Astrocyte (in vitro differentiated cells and primary cell): Measurements from ENCODE around the gene ARHGAP32. TPM values are rescaled to one million over a fixed set of nuclear protein-coding genes. Genes with fewer than 3 reads are reported as not detected.
"Not testable (repeated sequence)": the region's sequence is repeated elsewhere in the genome, so short reads cannot be mapped to it uniquely, and the experiment has no call there.

Experiments used
- DNase-seq: peaks from one replicate; pipeline ENCODE4 v3.0.0-alpha.2; 2010; ENCODE audit warnings: low read depth
- FAIRE-seq: peaks from 2 replicates; lab custom pipeline; 2011; peaks lifted over from hg19 to GRCh38; lab: Jason Lieb, UNC
- H2AFZ ChIP-seq: 2 replicates; pipeline ENCODE4 v1.6.0; 2012; ENCODE audit warnings: low read depth, low read length, inconsistent platforms
- H3K27ac ChIP-seq: 2 replicates; pipeline ENCODE4 v1.5.1; 2011; ENCODE audit warnings: low read depth, low read length, inconsistent platforms
- H3K27me3 ChIP-seq: 2 replicates; pipeline ENCODE4 v1.6.0; 2011; ENCODE audit warnings: low read length, inconsistent platforms; ENCODE audit not compliant: insufficient read depth
- H3K36me3 ChIP-seq: 2 replicates; pipeline ENCODE4 v1.5.1; 2011; ENCODE audit warnings: low read length, inconsistent platforms; ENCODE audit not compliant: insufficient read depth
- H3K4me1 ChIP-seq: 2 replicates; pipeline ENCODE4 v1.5.1; 2011; ENCODE audit warnings: low read length, inconsistent platforms; ENCODE audit not compliant: insufficient read depth
- H3K4me2 ChIP-seq: 2 replicates; pipeline ENCODE4 v1.6.0; 2012; ENCODE audit warnings: low read length, inconsistent platforms
- H3K4me3 ChIP-seq: 2 replicates; pipeline ENCODE4 v1.5.1; 2011; ENCODE audit warnings: low read depth, mild to moderate bottlenecking, low read length, inconsistent platforms; ENCODE audit not compliant: insufficient read depth
- H3K79me2 ChIP-seq: 2 replicates; pipeline ENCODE4 v1.6.0; 2012; ENCODE audit warnings: mild to moderate bottlenecking, low read length, inconsistent platforms; ENCODE audit not compliant: insufficient read depth
- H3K9ac ChIP-seq: 2 replicates; pipeline ENCODE4 v1.6.0; 2012; ENCODE audit warnings: mild to moderate bottlenecking, low read length, inconsistent platforms
- H3K9me3 ChIP-seq: 2 replicates; pipeline ENCODE4 v1.5.1; 2012; ENCODE audit warnings: low read depth, mild to moderate bottlenecking, low read length, inconsistent platforms; ENCODE audit not compliant: insufficient read depth
- H4K20me1 ChIP-seq: 2 replicates; pipeline ENCODE4 v1.6.0; 2012; ENCODE audit warnings: low read length, inconsistent platforms; ENCODE audit not compliant: insufficient read depth
- H3K27ac Mint-ChIP-seq: one replicate; pipeline ENCODE4 v1.8.0; 2021; ENCODE audit warnings: mild to moderate bottlenecking, mixed read lengths; ENCODE audit not compliant: unreplicated experiment
- H3K27me3 Mint-ChIP-seq: one replicate; pipeline ENCODE4 v1.8.0; 2021; ENCODE audit warnings: low read depth, mixed read lengths; ENCODE audit not compliant: unreplicated experiment
- H3K36me3 Mint-ChIP-seq: one replicate; pipeline ENCODE4 v1.8.0; 2021; ENCODE audit warnings: low read depth, mixed read lengths; ENCODE audit not compliant: unreplicated experiment
- H3K4me1 Mint-ChIP-seq: one replicate; pipeline ENCODE4 v1.8.0; 2021; ENCODE audit warnings: low read depth, mixed read lengths; ENCODE audit not compliant: unreplicated experiment
- H3K4me3 Mint-ChIP-seq: one replicate; pipeline ENCODE4 v1.8.0; 2021; ENCODE audit warnings: mild to moderate bottlenecking, moderate library complexity, mixed read lengths; ENCODE audit not compliant: unreplicated experiment
- H3K9me3 Mint-ChIP-seq: one replicate; pipeline ENCODE4 v1.8.0; 2021; ENCODE audit warnings: mild to moderate bottlenecking, mixed read lengths; ENCODE audit not compliant: unreplicated experiment
- CTCF ChIP-seq: IDR thresholded peaks from 2 replicates; pipeline ENCODE4 v1.5.1; 2011; ENCODE audit warnings: low read depth, mild to moderate bottlenecking, inconsistent platforms, low read length, moderate library complexity; ENCODE audit not compliant: insufficient read depth
- EZH2 ChIP-seq: IDR thresholded peaks from 2 replicates; pipeline ENCODE4 v1.6.1; 2012; ENCODE audit warnings: mild to moderate bottlenecking, low read length, inconsistent platforms; ENCODE audit not compliant: insufficient read depth
- total RNA-seq: library from RNA; stranded (reverse); gene quantifications from 2 replicates; pipeline ENCODE4 v1.2.1, GENCODE V29; 2021

Gene ARHGAP32
- total RNA-seq, 1 donor from 2014 or later = 21.6 TPM

GRCh38 chr11:129191649-129192048, 476 bp downstream of the ARHGAP32 start:
- TF ChIP-seq CTCF (no peak), EZH2 (no peak)
- Mint-ChIP-seq H3K36me3 (no peaks in the 10 kb centered on the region), H3K27me3 (no peaks in the 10 kb centered on the region), H3K4me1 (peaks cover 6% of the 10 kb centered on the region), H3K4me3 (no peak overlapping the region), H3K27ac (no peak overlapping the region), H3K9me3 (no peaks in the 10 kb centered on the region)
- no peaks in the 10 kb centered on the region for H3K9me3 ChIP-seq
- no peak overlapping the region for H3K4me2 ChIP-seq
- no peak overlapping the region for H2AFZ ChIP-seq
- peaks cover 51% of the 10 kb centered on the region for H3K79me2 ChIP-seq
- H3K4me3 ChIP-seq = no peak overlapping the region
- no peak overlapping the region for H3K27ac ChIP-seq
- no peak overlapping the region for H3K9ac ChIP-seq
- DNase-seq = no peak
- FAIRE-seq = no peak
- peaks cover 11% of the 10 kb centered on the region for H4K20me1 ChIP-seq
- no peaks in the 10 kb centered on the region for H3K27me3 ChIP-seq
- no peaks in the 10 kb centered on the region for H3K36me3 ChIP-seq
- H3K4me1 ChIP-seq = no peaks in the 10 kb centered on the region

- H3K9ac ChIP-seq = no peak overlapping the region
- H3K4me3 ChIP-seq = no peak overlapping the region
- no peak overlapping the region for H2AFZ ChIP-seq
- no peaks in the 10 kb centered on the region for H3K27me3 Mint-ChIP-seq
- DNase-seq (no peak), FAIRE-seq (no peak)
- peaks cover 5% of the 10 kb centered on the region for H3K4me1 Mint-ChIP-seq
- H3K36me3 Mint-ChIP-seq = no peaks in the 10 kb centered on the region
- no peak overlapping the region for H3K27ac Mint-ChIP-seq
- H3K79me2 ChIP-seq = peaks cover 48% of the 10 kb centered on the region
- no peak overlapping the region for H3K4me2 ChIP-seq
- no peaks in the 10 kb centered on the region for H3K9me3 ChIP-seq
- no peaks in the 10 kb centered on the region for H3K4me1 ChIP-seq
- no peaks in the 10 kb centered on the region for H3K9me3 Mint-ChIP-seq
- no peak overlapping the region for H3K27ac ChIP-seq
- TF ChIP-seq EZH2 = no peak
- TF ChIP-seq CTCF = no peak
- H3K4me3 Mint-ChIP-seq = no peak overlapping the region
- H4K20me1 ChIP-seq = peaks cover 11% of the 10 kb centered on the region
- no peaks in the 10 kb centered on the region for H3K27me3 ChIP-seq
- H3K36me3 ChIP-seq = no peaks in the 10 kb centered on the region
These were observed 2.0 kb downstream of the ARHGAP32 start for GRCh38 chr11:129190087-129190486.

- no peak overlapping the region for H3K4me3 ChIP-seq
- H3K79me2 ChIP-seq = peaks cover 48% of the 10 kb centered on the region
- no peaks in the 10 kb centered on the region for H3K36me3 Mint-ChIP-seq
- H4K20me1 ChIP-seq = peaks cover 11% of the 10 kb centered on the region
- TF ChIP-seq CTCF (no peak), EZH2 (no peak)
- no peak overlapping the region for H2AFZ ChIP-seq
- H3K9ac ChIP-seq = no peak overlapping the region
- no peaks in the 10 kb centered on the region for H3K27me3 Mint-ChIP-seq
- peaks cover 5% of the 10 kb centered on the region for H3K4me1 Mint-ChIP-seq
- no peaks in the 10 kb centered on the region for H3K36me3 ChIP-seq
- H3K4me1 ChIP-seq = no peaks in the 10 kb centered on the region
- no peak overlapping the region for H3K4me3 Mint-ChIP-seq
- no peaks in the 10 kb centered on the region for H3K9me3 Mint-ChIP-seq
- no peak overlapping the region for H3K27ac Mint-ChIP-seq
- FAIRE-seq (no peak), DNase-seq (no peak)
- no peaks in the 10 kb centered on the region for H3K9me3 ChIP-seq
- H3K27me3 ChIP-seq = no peaks in the 10 kb centered on the region
- H3K4me2 ChIP-seq = no peak overlapping the region
- H3K27ac ChIP-seq = no peak overlapping the region
These were observed 2.5 kb downstream of the ARHGAP32 start for GRCh38 chr11:129189646-129190045.

- not testable (repeated sequence) for H3K36me3 ChIP-seq, H3K27ac Mint-ChIP-seq, H3K27ac ChIP-seq, H3K4me3 Mint-ChIP-seq, H4K20me1 ChIP-seq, DNase-seq, H3K4me1 ChIP-seq, H2AFZ ChIP-seq, H3K9me3 Mint-ChIP-seq, H3K27me3 Mint-ChIP-seq, H3K36me3 Mint-ChIP-seq, H3K4me2 ChIP-seq, H3K9me3 ChIP-seq, H3K4me1 Mint-ChIP-seq, H3K9ac ChIP-seq, FAIRE-seq, H3K27me3 ChIP-seq, H3K4me3 ChIP-seq
- peaks cover 49% of the 10 kb centered on the region for H3K79me2 ChIP-seq
These were observed 7.0 kb downstream of the ARHGAP32 start for GRCh38 chr11:129185082-129185481.
